HG03520 (cell line): ENCODE data around the gene CEBPB.
"Not testable (repeated sequence)": the region's sequence is repeated elsewhere in the genome, so short reads cannot be mapped to it uniquely, and the experiment has no call there.

Source experiments
- ATAC-seq: cut with Tn5 transposase; IDR thresholded peaks from one replicate; pipeline ENCODE4 v1.9.1; 2021; ENCODE audit warnings: mild to moderate bottlenecking, moderate library complexity; ENCODE audit not compliant: unreplicated experiment

Gene CEBPB

GRCh38 chr20:50169329-50169823, 21.3 kb upstream of the CEBPB start:
- ATAC-seq = no peak

DNA sequence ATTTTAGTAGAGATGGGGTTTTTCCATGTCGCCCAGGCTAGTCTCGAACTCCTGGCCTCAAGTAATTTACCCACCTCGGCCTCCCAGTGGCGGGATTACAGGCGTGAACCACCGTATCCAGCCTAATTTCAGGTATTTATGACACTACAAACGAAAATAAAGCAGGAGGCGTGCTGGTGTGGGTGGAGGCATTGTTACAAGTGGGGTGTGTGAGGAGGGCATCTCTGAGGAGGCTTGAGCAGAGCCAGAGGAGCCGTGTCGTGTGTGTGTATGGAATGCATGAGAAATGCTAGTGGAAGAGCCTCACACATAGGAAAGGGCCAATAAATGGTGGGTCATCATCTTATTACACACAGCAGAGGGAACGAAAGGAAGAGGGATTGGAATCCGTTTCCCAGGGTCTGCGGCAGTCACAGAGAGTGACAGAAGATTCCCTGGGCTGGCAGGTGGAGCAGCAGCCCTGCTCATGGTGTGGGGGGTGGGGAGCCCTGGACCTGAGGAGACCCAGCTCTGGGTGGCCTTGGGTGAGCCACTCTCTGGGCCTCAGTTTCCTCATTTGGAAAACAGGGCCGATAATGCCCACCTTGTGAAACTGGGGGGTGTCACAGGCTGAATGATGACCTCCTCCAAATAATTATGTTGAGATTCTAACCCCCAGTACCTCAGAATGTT, 19.9 kb upstream of the CEBPB start:
- no peak for ATAC-seq

GRCh38 chr20:50172347-50173013, 18.1 kb upstream of the CEBPB start:
- ATAC-seq = no peak

DNA sequence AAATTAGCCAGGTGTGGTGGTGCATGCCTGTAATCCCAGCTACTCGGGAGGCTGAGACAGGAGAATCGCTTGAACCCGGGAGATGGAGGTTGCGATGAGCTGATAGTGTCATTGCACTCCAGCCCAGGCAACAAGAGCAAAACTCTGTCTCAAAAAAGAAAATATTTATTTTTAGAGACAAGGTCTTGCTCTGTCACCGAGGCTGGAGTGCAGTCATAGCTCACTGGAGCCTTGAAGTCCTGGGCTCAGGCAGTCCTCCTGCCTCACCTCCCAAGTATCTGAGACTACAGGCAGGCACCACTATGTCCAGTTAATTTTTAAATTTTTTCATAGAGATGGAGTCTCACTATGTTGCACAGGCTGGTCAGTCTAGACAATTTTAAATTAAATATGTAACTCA, 16.2 kb upstream of the CEBPB start:
- no peak for ATAC-seq

GRCh38 chr20:50175938-50176933, 14.4 kb upstream of the CEBPB start:
- no peak for ATAC-seq

GRCh38 chr20:50178672-50179071, 12.0 kb upstream of the CEBPB start:
- not testable (repeated sequence) for ATAC-seq

GRCh38 chr20:50181344-50181743, 9.3 kb upstream of the CEBPB start:
- ATAC-seq = no peak

GRCh38 chr20:50182346-50182745, 8.3 kb upstream of the CEBPB start:
- no peak for ATAC-seq

GRCh38 chr20:50185426-50185825, 5.2 kb upstream of the CEBPB start:
- ATAC-seq = no peak

- ATAC-seq = no peak
Measured at GRCh38 chr20:50186151-50186885, 4.3 kb upstream of the CEBPB start.

- no peak for ATAC-seq
Measured at GRCh38 chr20:50186987-50187402, 3.6 kb upstream of the CEBPB start.

- ATAC-seq = no peak
Measured at GRCh38 chr20:50187403-50188051, 3.1 kb upstream of the CEBPB start.

GRCh38 chr20:50188287-50188688, 2.3 kb upstream of the CEBPB start:
- ATAC-seq = no peak

DNA sequence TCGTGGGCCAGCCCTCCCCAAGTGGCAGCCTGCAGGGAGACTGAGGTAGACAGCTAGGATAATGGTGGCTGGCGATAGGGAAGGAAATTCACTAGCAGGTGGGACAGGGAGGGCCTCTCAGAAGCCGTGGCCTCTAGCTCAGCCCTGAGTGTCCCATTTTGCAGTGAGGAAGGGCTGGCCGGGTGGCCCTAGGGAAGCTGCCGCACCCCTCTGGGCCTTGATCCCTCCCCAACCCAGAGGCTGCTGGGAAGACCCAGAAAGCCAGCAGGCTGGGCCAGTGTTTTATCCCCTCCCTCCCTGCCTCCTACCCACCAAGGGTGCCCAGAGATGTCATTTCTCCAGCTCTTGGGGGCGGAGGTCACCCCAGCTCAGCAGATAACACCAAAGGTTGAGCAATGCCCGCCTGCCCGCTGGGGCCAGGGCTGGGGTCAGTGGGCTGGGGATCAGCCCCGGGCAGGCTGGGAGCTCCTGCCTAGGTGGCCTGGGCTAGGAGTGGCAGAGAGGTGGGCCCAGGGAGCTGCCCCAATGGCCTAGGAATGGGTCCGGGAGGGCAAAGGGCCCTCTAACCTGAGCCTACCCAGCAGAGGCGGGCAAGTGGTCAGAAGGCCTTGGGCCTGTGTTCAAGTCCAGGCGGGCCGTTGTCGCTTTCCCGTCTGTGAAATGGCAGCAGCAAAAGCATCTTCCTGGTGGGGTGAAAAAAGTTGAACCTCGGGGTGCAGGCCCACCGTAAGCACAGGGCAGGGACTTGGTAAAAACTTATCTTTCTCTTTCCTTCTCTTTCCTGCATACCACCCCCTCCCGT, 1.6 kb upstream of the CEBPB start:
- ATAC-seq = no peak

DNA sequence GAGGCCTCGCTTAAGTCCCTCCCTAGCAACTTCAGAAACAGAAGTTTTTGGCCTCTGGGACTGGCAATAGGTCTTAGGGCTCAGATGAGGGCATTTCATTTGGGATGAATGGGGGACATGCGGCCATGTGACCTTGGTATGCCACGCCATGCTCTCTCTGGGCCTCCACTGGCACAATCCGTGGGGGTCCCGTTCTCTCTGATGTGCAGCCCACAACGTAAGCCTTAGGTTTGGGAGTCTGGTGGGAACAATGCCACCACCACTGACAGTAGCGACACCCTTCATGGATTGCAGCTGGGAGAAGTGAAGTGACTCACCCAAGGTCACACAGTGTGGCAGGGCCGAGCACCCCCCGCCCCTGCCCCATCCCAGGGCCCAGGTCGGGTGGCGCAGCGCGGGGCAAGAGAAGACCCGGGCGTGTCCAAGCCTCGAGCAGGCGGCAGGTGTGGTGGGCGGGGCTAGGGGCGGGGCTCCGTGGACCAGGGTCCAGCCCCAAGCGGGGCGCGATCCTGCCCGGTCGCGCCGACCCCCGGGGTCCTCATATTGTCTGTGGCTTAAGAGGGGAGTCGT, 864 bp upstream of the CEBPB start:
- ATAC-seq = no peak

DNA sequence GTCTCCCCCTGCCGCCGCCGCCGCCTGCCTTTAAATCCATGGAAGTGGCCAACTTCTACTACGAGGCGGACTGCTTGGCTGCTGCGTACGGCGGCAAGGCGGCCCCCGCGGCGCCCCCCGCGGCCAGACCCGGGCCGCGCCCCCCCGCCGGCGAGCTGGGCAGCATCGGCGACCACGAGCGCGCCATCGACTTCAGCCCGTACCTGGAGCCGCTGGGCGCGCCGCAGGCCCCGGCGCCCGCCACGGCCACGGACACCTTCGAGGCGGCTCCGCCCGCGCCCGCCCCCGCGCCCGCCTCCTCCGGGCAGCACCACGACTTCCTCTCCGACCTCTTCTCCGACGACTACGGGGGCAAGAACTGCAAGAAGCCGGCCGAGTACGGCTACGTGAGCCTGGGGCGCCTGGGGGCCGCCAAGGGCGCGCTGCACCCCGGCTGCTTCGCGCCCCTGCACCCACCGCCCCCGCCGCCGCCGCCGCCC, 474 bp downstream of the CEBPB start:
- ATAC-seq = peak; percentile 13

DNA sequence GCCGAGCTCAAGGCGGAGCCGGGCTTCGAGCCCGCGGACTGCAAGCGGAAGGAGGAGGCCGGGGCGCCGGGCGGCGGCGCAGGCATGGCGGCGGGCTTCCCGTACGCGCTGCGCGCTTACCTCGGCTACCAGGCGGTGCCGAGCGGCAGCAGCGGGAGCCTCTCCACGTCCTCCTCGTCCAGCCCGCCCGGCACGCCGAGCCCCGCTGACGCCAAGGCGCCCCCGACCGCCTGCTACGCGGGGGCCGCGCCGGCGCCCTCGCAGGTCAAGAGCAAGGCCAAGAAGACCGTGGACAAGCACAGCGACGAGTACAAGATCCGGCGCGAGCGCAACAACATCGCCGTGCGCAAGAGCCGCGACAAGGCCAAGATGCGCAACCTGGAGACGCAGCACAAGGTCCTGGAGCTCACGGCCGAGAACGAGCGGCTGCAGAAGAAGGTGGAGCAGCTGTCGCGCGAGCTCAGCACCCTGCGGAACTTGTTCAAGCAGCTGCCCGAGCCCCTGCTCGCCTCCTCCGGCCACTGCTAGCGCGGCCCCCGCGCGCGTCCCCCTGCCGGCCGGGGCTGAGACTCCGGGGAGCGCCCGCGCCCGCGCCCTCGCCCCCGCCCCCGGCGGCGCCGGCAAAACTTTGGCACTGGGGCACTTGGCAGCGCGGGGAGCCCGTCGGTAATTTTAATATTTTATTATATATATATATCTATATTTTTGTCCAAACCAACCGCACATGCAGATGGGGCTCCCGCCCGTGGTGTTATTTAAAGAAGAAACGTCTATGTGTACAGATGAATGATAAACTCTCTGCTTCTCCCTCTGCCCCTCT, 1.1 kb downstream of the CEBPB start:
- peak; percentile 23 for ATAC-seq
